ENCODE measurements around the gene SLC2A10.

The SLC2A10 gene

DNA sequence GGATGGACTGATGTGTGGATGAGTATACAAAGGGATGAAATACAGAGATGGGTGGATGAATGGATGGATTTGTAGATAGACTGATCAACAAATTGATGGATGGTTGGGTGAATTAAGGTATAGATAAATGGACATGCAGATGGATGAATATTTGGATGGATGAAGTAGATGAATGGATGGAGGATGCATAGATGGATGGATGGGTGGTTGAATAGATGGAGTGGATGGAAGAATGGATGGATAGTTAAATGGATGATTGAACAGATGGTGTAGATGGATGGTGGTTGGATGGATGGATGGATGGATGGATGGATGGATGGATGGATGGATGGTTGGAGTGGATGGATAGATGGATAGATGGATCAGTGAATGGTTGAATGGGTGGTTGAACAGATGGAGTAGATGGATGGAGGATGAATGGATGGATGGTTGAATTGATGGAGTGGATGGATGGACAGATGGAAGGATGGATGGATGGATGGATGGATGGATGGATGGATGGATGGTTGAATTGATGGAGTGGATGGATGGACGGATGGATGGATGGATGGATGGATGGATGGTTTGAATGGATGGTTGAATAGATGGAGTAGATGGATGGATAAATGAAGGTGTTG is 15.0 kb downstream of the SLC2A10 start:
- no peak overlapping the region for H3K4me3 ChIP-seq (replicated peaks; ENCODE audit: low read depth, low read length)

DNA sequence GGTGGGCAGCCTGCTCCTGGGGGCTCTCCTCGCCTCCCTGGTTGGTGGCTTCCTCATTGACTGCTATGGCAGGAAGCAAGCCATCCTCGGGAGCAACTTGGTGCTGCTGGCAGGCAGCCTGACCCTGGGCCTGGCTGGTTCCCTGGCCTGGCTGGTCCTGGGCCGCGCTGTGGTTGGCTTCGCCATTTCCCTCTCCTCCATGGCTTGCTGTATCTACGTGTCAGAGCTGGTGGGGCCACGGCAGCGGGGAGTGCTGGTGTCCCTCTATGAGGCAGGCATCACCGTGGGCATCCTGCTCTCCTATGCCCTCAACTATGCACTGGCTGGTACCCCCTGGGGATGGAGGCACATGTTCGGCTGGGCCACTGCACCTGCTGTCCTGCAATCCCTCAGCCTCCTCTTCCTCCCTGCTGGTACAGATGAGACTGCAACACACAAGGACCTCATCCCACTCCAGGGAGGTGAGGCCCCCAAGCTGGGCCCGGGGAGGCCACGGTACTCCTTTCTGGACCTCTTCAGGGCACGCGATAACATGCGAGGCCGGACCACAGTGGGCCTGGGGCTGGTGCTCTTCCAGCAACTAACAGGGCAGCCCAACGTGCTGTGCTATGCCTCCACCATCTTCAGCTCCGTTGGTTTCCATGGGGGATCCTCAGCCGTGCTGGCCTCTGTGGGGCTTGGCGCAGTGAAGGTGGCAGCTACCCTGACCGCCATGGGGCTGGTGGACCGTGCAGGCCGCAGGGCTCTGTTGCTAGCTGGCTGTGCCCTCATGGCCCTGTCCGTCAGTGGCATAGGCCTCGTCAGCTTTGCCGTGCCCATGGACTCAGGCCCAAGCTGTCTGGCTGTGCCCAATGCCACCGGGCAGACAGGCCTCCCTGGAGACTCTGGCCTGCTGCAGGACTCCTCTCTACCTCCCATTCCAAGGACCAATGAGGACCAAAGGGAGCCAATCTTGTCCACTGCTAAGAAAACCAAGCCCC is 16.0 kb downstream of the SLC2A10 start:
- TF ChIP-seq, protein P1, sequence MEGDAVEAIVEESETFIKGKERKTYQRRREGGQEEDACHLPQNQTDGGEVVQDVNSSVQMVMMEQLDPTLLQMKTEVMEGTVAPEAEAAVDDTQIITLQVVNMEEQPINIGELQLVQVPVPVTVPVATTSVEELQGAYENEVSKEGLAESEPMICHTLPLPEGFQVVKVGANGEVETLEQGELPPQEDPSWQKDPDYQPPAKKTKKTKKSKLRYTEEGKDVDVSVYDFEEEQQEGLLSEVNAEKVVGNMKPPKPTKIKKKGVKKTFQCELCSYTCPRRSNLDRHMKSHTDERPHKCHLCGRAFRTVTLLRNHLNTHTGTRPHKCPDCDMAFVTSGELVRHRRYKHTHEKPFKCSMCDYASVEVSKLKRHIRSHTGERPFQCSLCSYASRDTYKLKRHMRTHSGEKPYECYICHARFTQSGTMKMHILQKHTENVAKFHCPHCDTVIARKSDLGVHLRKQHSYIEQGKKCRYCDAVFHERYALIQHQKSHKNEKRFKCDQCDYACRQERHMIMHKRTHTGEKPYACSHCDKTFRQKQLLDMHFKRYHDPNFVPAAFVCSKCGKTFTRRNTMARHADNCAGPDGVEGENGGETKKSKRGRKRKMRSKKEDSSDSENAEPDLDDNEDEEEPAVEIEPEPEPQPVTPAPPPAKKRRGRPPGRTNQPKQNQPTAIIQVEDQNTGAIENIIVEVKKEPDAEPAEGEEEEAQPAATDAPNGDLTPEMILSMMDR (IDR thresholded peaks at IDR 0.05; ENCODE audit: low read depth, low read length, missing control alignments) = no peak
- H3K4me3 ChIP-seq (replicated peaks; ENCODE audit: low read depth, low read length) = no peak overlapping the region
- no peak for DNase-seq (ENCODE audit: extremely low read depth, low read depth)

More for the DNA sequence above, 15.0 kb downstream of the SLC2A10 start:
- no peak for DNase-seq (ENCODE audit: extremely low read depth, low read depth)
- TF ChIP-seq, protein P1 (IDR thresholded peaks at IDR 0.05; ENCODE audit: low read depth, low read length, missing control alignments) = no peak

DNA sequence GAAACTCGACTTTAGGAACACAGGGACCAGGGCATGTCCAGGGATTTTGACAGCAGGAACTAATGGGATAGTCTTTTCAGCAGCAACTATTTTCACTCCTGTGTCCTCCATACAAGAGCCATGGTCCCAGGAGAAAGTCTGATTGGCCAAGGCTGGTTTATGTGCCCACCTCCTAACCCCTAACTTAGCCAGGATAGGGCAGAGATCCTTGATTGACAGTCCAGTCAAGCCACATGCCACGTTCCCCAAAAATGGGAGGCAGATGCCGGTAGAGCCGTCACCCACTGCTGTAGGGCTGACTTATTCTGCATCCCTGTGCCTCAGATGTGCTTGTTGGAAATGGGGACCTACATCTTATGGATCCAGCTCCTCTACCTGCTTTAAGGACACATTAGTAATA is 22.3 kb downstream of the SLC2A10 start:
- no peak overlapping the region for H3K4me3 ChIP-seq (replicated peaks; ENCODE audit: low read depth, low read length)
- DNase-seq (ENCODE audit: extremely low read depth, low read depth) = no peak
- TF ChIP-seq, protein P1 (IDR thresholded peaks at IDR 0.05; ENCODE audit: low read depth, low read length, missing control alignments) = no peak

DNA sequence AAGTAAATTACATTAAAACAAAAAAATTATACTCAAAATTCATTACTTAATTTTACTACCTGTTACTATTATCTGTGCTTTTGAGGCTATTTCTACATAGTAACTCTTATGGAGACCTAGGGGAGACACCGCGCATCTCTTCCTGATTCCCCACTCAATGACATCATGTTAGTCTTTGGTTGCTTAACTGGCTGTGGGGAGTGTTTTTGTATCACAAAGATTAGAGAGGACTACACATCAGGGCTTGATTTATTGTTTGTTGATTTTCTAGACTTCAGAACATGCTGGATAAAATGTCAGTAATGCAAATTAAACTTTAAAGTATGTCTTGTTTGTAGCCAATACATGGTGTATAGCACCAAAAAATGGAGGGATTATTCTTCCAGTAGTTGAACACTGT is 26.0 kb downstream of the SLC2A10 start:
- TF ChIP-seq, protein P1 (IDR thresholded peaks at IDR 0.05; ENCODE audit: low read depth, low read length, missing control alignments) = no peak
- DNase-seq (ENCODE audit: extremely low read depth, low read depth) = no peak
- no peak overlapping the region for H3K4me3 ChIP-seq (replicated peaks; ENCODE audit: low read depth, low read length)

DNA sequence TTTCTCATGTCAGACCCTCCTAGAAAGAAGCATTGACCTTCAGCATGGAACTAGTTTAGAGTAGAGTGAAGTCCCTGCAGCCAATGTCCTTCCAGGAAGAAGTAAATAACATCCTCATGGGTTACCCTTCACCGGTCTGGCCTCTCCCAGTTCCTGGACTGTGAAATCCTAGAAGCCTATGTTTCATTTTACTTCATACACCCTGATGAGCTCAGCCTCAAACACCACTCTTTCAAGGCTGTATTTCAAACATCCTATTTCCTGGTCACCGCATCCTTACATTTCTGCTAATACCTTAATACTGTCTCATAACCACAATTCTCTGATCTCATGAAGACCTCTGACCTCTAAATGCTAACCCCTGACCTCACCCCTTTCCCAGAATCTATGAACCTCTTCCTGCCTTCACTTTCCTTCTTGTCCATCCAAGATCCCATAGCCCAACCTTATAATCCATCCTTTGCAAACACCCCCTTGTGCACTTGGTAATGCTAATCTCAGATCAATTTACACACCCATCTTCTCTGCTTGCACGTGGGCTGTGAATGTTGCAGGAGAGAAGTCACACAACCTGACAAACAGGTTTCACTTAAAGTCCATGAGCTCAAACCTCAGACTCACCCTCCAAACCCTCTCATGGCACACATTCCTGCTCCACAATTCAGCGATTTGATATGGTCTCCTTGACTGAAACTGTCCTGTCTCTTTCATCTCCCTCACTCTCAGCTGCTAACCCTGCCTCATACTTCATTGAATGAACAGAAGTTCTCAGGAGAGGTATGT is 30.2 kb downstream of the SLC2A10 start:
- no peak for DNase-seq (ENCODE audit: extremely low read depth, low read depth)
- H3K4me3 ChIP-seq (replicated peaks; ENCODE audit: low read depth, low read length) = no peak overlapping the region
- TF ChIP-seq, protein P1 (IDR thresholded peaks at IDR 0.05; ENCODE audit: low read depth, low read length, missing control alignments) = no peak

DNA sequence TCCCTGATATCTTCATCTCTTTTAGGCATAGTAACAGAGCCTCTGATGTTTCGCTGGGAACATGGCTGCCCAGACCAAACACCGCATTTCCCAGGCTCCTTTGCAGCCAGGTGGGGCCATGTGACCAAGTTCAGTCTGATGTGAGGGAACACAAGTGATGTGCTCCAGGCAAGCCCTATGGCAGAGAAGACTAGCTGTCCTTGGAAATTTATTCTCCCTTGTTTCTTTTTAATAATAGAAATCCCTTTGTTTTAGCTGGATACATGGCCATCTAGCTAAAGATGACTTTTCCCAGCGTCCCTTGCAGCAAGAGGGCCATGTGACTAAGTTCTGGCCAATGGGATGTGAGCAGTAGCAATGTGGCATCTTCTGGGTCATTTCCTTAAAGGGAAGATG is 30.8 kb downstream of the SLC2A10 start:
- TF ChIP-seq, protein P1 (IDR thresholded peaks at IDR 0.05; ENCODE audit: low read depth, low read length, missing control alignments) = no peak
- no peak for DNase-seq (ENCODE audit: extremely low read depth, low read depth)
- H3K4me3 ChIP-seq (replicated peaks; ENCODE audit: low read depth, low read length) = no peak overlapping the region
